PFSK-1 (cell line): Measurements from ENCODE around the gene ADAMTS2.

Experiments used
- FOXP2 ChIP-seq: optimal IDR thresholded peaks from 2 replicates; pipeline ENCODE3; 2011; ENCODE audit warnings: borderline replicate concordance, control low read depth, inconsistent platforms; ENCODE audit not compliant: insufficient read depth; ENCODE audit errors: extremely low read length, extremely low read depth
- POLR2AphosphoS5 ChIP-seq: IDR thresholded peaks from 2 replicates; pipeline ENCODE4 v1.6.1; 2012; ENCODE audit warnings: low read depth, mild to moderate bottlenecking, control low read depth, low read length, moderate library complexity
- REST ChIP-seq, 2 experiments: IDR thresholded peaks; 2 replicates each; pipeline versions ENCODE4 v1.6.1 to v1.8.0; 2011 to 2012; ENCODE audit warnings: low read depth in 2 of 2, low read length in 2 of 2, control low read depth in 1 of 2, inconsistent platforms in 1 of 2, mild to moderate bottlenecking in 1 of 2, moderate library complexity in 1 of 2; ENCODE audit not compliant: insufficient read depth in 1 of 2
- SIN3A ChIP-seq: IDR thresholded peaks from 2 replicates; pipeline ENCODE4 v1.6.1; 2012; ENCODE audit warnings: mild to moderate bottlenecking, low read length, moderate library complexity, borderline replicate concordance; ENCODE audit not compliant: insufficient read depth
- TAF1 ChIP-seq: IDR thresholded peaks from 2 replicates; pipeline ENCODE4 v1.6.1; 2012; ENCODE audit warnings: low read length, control low read depth, borderline replicate concordance; ENCODE audit not compliant: insufficient read depth

The ADAMTS2 gene

GRCh38 chr5:179115845-179116524 lies 229.3 kb downstream of the ADAMTS2 start:
- TF ChIP-seq TAF1 (no peak), POLR2AphosphoS5 (no peak), SIN3A (no peak), FOXP2 (no peak), REST (IDR thresholded peaks at IDR 0.05; ENCODE audit: insufficient read depth in 1 of 2, low read depth in 2 of 2, low read length in 2 of 2) (no peak)

- no peak for TF ChIP-seq FOXP2
- no peak for TF ChIP-seq REST (IDR thresholded peaks at IDR 0.05; ENCODE audit: insufficient read depth in 1 of 2, low read depth in 2 of 2, low read length in 2 of 2)
- TF ChIP-seq POLR2AphosphoS5: no peak
- no peak for TF ChIP-seq TAF1
Observed at GRCh38 chr5:179115307-179115706, 230.0 kb downstream of the ADAMTS2 start.

- no peak for TF ChIP-seq FOXP2
- TF ChIP-seq TAF1: no peak
- TF ChIP-seq POLR2AphosphoS5: no peak
- no peak for TF ChIP-seq REST (IDR thresholded peaks at IDR 0.05; ENCODE audit: insufficient read depth in 1 of 2, low read depth in 2 of 2, low read length in 2 of 2)
- no peak for TF ChIP-seq SIN3A
Observed at GRCh38 chr5:179114756-179115155, 230.5 kb downstream of the ADAMTS2 start.

- no peak for TF ChIP-seq TAF1
- no peak for TF ChIP-seq FOXP2
- no peak for TF ChIP-seq POLR2AphosphoS5
- TF ChIP-seq REST (IDR thresholded peaks at IDR 0.05; ENCODE audit: insufficient read depth in 1 of 2, low read depth in 2 of 2, low read length in 2 of 2): no peak
- no peak for TF ChIP-seq SIN3A
Observed at GRCh38 chr5:179113945-179114641, 231.2 kb downstream of the ADAMTS2 start.
